Renal pelvis (tissue), 12 donors: ENCODE results near the gene CHI3L2. TPM values are rescaled to one million over a fixed set of nuclear protein-coding genes. Genes with fewer than 3 reads are reported as not detected.

Experiments
- DNase-seq: peaks from one replicate; pipeline ENCODE4 v3.0.0-alpha.2; 2013
- long read RNA-seq, 16 experiments: transcript quantifications; one replicate each; lab custom pipeline, GENCODE V29; 2026
- polyA plus RNA-seq, 3 donors: library from polyadenylated mRNA; unstranded; fragments of 120-200 nt; gene quantifications; one replicate each; pipeline ENCODE4 v1.2.1, GENCODE V29; 2013; ENCODE audit not compliant: insufficient read length in 3 of 3

Gene CHI3L2
- polyA plus RNA-seq: under 1 TPM in 2 of 3 donors, not detected in 1; 0.07 to 0.24 TPM
- long read RNA-seq, donor 1: 0 reads
- long read RNA-seq, donor 2: 0 reads
- long read RNA-seq, donor 3: 0 reads
- long read RNA-seq, donor 4: 0 reads
- long read RNA-seq, donor 5: 0 reads
- long read RNA-seq, donor 6: 0 reads
- long read RNA-seq, donor 7: 0 reads
- long read RNA-seq, donor 8: 0 reads
- long read RNA-seq, donor 9: 0 reads
- long read RNA-seq, donor 10, partial matches to known transcripts: 0 of 1 reads
- long read RNA-seq, donor 10, other reads (novel, unspliced or antisense): 0 of 1 reads
- long read RNA-seq, donor 11: 0 reads
- long read RNA-seq, donor 12: 0 reads
- long read RNA-seq, donor 13: 0 reads
- long read RNA-seq, donor 14: 0 reads
- long read RNA-seq, donor 15: 0 reads
- long read RNA-seq, donor 16: 0 reads

GRCh38 chr1:111227434-111227833 lies at the start of gene CHI3L2:
Gene CHI3L2 (plus strand): TSS chr1:111227713. CDS start chr1:111227730, 17 bp downstream.
- DNase-seq: no peak

GRCh38 chr1:111179968-111180533 lies 47.5 kb upstream of the CHI3L2 start:
- no peak for DNase-seq

- DNase-seq: no peak
Measured at GRCh38 chr1:111182052-111182451, 45.5 kb upstream of the CHI3L2 start.

- no peak for DNase-seq
Measured at GRCh38 chr1:111183308-111184069, 44.0 kb upstream of the CHI3L2 start.

GRCh38 chr1:111184663-111185062 lies 42.9 kb upstream of the CHI3L2 start:
- DNase-seq: no peak

GRCh38 chr1:111190931-111191451 lies 36.5 kb upstream of the CHI3L2 start:
- no peak for DNase-seq

GRCh38 chr1:111191496-111191895 lies 36.0 kb upstream of the CHI3L2 start:
- no peak for DNase-seq

- no peak for DNase-seq
Measured at GRCh38 chr1:111192074-111192473, 35.4 kb upstream of the CHI3L2 start.

- no peak for DNase-seq
Measured at GRCh38 chr1:111192658-111193519, 34.6 kb upstream of the CHI3L2 start.

GRCh38 chr1:111193712-111194480 lies 33.6 kb upstream of the CHI3L2 start:
- no peak for DNase-seq

- no peak for DNase-seq
Measured at GRCh38 chr1:111195002-111195684, 32.4 kb upstream of the CHI3L2 start.

GRCh38 chr1:111196213-111196612 lies 31.3 kb upstream of the CHI3L2 start:
- no peak for DNase-seq

- no peak for DNase-seq
Measured at GRCh38 chr1:111197598-111198284, 29.8 kb upstream of the CHI3L2 start.

GRCh38 chr1:111198836-111199235 lies 28.7 kb upstream of the CHI3L2 start:
- no peak for DNase-seq

GRCh38 chr1:111199329-111199728 lies 28.2 kb upstream of the CHI3L2 start:
- DNase-seq: no peak

- no peak for DNase-seq
Measured at GRCh38 chr1:111199881-111200801, 27.4 kb upstream of the CHI3L2 start, which contains the start of gene DENND2D. Gene DENND2D (minus strand): TSS chr1:111200646. CDS start chr1:111200459, 187 bp downstream.

- DNase-seq: no peak
Measured at GRCh38 chr1:111200802-111201161, 26.7 kb upstream of the CHI3L2 start.
